ENCODE data around the gene EFHD2.
"Not testable (repeated sequence)": the region's sequence is repeated elsewhere in the genome, so short reads cannot be mapped to it uniquely, and the experiment has no call there.

The EFHD2 gene

DNA sequence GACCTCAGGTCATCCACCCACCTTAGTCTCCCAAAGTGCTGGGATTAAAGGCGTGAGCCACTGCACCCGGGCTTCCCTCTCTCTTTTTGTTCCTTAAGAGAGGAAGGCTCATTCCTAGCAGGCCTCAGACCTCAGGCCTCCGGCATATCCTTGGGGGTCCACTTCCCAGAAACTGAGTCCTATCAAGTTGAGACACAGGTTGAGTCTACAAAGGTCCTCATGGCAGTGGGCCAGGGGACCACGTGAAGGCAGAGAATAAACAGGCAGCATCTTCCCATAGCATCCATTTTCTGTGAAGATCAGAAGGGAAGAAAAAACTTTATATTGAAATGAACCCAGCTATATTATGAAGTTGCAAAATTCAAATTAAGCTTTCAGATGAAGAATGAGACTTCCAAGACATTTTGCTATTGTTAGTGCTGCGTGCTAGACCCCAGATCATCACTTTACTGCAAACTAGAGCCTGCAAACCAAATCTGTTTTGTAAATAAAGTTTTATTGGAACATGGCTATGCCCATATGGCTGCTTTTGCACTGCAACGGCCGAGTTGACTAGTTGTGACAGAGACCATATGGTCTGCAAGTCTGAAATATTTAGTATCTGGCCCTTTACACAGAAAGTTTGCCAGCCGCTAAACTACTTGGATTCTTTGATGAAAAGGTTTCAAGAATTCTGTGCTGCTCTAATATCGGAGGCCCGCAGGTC lies 43.3 kb downstream of the EFHD2 start:
- no peak for DNase-seq (ENCODE audit: low spot score)

DNA sequence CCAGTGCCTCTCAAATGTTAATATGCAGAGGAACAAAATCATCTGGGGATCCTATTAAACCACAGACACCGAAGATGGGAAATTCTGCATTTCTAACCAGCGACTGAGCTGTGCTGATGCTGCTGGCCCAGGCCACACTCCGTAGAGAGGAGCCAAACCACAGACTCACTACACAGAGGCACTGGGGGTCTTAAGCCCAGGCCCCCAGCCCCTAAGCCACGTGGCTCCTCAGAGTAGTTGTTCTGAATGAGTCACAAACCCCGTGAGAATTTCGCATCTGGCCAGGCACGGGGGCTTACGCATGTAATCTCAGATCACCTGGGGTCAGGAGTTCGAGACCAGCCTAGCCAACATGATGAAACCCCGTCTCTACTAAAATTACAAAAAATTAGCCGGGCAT lies 44.0 kb downstream of the EFHD2 start:
- DNase-seq (ENCODE audit: low spot score) = no peak

DNA sequence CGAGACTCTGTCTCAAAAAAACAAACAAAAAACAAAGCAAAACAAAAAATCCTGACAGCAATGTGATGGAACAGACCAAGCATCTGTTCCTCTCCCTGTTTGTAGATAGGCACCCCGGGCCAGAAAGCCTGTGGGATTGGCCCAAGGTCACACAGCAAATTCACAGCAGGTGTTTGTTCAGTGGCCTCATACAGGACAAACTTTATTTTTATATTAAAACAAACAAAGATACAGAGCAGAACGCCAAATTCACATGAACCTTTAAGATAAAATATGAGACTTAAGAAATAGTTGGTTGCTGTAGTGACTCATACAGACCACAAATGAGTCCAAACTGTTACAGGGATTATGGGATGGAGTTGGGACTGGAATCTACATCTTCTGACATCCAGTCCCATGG lies 44.6 kb downstream of the EFHD2 start:
- DNase-seq (ENCODE audit: low spot score) = no peak

DNA sequence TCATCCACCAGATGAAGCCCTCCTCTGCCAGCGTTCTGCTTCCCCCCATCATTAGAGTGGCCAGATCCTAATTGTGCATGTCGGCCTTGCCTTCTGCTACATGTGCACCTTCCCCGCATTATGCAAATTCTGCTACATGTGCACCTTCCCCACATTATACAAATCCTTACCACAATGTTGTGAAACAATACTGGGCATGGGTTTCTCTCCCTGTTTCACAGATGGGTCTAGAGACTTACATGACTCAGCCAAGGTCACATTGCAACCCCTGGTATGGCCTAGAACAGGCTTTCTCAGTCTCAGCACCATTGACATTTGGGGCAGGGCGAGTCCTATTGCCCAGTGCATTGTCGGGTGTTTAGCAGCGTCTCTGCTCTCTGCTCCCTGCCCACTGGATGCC lies 45.8 kb downstream of the EFHD2 start:
- no peak for DNase-seq (ENCODE audit: low spot score)

- no peak for DNase-seq (ENCODE audit: low spot score)
Observed at GRCh38 chr1:15456313-15456954, 46.7 kb downstream of the EFHD2 start, which contains the start of gene CELA2A. TSS of gene CELA2A (plus strand) at chr1:15456732. CDS start at chr1:15456754, 22 bp downstream.

DNA sequence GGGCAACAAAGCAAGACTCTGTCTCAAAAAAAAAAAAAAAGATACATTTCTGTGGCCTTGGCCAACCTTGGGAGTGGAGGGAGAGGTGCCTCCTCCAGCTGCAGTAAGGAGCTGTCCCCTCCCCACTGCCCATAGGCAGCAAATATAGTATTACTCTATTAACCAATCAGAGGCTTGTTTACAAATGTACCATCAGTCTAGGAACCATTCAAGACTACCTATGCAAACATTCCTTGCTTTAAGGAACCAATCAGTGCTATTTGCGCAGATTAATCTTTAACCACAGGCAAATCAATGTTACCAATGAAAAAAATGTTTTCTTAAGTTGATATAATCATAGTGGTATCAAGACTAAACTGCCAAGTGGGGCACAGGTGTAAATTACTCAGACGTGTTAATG lies 47.9 kb downstream of the EFHD2 start:
- DNase-seq (ENCODE audit: low spot score) = no peak

DNA sequence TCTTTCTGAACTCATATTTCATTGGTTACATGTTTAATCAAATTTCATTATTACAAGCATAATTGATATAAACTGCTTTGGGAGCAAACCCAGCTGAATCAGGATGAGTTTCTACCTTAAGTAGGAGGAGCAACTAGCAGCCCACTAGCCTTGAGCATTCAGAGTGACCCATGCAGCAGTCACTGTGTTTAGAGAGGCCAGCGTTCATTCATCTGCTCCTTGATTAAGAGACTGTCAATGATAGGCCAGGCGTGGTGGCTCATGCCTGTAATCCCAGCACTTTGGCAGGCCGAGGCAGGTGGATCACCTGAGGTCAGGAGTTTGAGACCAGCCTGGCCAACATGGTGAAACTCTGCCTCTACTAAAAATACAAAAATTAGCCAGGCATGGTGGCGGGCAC lies 48.7 kb downstream of the EFHD2 start:
- not testable (repeated sequence) for DNase-seq (ENCODE audit: low spot score)

- DNase-seq (ENCODE audit: low spot score) = no peak
Observed at GRCh38 chr1:15459771-15460707, 50.4 kb downstream of the EFHD2 start.

- no peak for DNase-seq (ENCODE audit: low spot score)
Observed at GRCh38 chr1:15460708-15461095, 51.0 kb downstream of the EFHD2 start.

DNA sequence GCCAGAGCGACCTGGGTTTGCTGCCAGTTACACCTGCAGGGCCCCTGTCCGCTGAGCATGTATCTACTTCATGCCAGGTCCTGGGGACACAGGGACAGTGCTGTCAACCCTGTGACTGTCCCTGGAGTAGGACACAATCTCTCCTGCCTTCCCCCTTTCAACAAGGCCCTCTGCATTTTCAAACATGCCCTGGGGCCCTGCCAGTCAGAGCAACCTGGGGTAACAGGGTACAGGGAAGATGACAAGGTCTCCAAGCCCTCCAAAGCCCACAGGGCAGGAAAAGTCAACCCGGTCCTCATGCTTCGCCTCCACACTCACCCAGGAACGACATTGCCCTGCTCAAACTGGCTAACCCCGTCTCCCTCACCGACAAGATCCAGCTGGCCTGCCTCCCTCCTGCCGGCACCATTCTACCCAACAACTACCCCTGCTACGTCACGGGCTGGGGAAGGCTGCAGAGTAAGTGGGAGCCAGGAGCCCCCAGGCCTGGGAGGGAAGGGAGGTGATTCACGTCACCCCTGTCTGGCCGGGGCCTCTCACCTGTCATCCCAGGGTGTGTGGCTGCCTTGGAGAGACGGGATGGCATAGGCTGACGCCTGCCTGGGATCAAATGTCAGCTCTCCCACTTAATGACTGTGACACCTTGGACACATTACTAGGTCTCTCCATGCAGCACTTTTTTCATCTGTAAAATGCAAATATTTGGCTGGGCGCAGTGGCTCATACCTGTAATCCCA lies 53.5 kb downstream of the EFHD2 start:
- not testable (repeated sequence) for DNase-seq (ENCODE audit: low spot score)

GRCh38 chr1:15463926-15464322 lies 54.2 kb downstream of the EFHD2 start:
- DNase-seq (ENCODE audit: low spot score) = not testable (repeated sequence)

DNA sequence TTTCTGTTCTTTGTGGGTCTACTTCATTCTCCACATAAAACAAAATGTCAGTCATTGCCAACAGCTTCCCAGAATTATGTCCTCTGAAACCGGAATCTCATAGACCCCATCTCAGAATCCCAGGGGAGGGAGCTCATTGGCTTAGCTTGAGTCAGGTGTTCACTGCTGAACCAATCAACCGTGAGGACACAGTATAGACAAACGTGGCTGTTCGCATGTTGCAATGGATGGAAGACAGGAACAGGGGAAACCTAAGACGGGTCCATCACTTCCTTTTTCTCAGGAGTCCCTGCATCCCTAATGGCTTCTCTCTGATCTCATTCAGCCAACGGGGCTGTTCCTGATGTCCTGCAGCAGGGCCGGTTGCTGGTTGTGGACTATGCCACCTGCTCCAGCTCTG lies 56.0 kb downstream of the EFHD2 start:
- DNase-seq (ENCODE audit: low spot score) = no peak

DNA sequence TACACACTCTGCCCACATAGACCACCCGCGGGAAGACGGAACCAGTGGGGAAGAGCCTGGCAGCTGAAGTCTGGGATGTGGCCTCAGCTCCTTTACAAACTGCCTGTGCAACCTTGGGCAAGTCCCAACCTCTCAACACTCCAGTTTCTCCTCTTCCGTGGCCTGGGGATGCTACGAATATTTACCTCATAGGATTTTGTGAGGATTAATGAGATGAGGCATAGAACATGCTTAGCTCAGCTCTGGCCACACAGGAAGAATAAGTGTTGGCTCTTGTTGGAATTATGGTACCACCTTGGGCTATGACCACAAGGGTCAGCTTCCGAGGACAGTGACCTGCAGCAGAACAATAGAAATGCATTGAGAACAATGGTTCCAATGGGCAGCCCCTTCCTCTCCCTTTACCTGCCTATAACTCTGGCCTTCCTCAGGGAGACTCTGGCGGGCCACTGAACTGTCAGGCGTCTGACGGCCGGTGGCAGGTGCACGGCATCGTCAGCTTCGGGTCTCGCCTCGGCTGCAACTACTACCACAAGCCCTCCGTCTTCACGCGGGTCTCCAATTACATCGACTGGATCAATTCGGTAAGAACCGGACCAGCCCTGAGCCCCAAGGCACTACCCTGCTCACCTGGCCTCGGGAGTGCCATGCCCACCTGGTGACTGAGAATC lies 57.4 kb downstream of the EFHD2 start:
- DNase-seq (ENCODE audit: low spot score) = not testable (repeated sequence)

DNA sequence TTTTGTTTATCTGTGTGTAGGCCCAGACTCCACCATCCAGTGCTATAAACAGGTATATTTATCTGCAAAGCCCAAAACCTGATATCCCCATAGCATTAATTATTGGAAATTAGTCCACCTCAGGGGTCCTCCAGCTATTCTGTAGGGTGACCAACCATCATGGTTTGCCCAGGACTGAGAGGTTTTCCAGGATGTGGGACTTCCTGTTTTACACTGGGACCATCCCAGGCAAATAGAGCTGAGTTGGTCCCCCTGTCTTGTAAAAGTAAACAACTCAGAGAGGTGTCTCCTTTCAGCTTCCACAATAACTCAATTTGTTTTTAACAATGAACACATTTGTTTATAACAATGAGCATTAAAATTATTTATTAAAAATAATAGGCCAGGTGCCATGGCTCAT lies 58.5 kb downstream of the EFHD2 start:
- no peak for DNase-seq (ENCODE audit: low spot score)

GRCh38 chr1:15469361-15469760 lies 59.7 kb downstream of the EFHD2 start:
- no peak for DNase-seq (ENCODE audit: low spot score)

GRCh38 chr1:15469821-15470448 lies 60.2 kb downstream of the EFHD2 start:
- DNase-seq (ENCODE audit: low spot score) = not testable (repeated sequence)

DNA sequence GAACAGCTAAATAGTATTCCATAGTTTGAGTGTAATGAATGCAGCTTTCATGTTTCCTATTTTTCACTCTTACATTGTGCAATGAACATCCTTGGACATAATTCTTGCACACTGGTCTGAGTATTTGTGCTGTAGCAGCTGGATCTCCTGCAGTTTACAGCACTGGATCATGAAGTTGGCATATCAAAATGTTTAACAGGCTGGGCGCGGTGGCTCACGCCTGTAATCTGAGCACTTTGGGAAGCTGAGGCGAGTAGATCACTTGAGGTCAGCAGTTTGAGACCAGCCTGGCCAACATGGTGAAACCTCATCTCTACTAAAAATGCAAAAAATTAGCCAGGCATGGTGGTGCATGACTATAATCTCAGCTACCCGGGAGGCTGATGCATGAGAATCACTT lies 61.4 kb downstream of the EFHD2 start:
- not testable (repeated sequence) for DNase-seq (ENCODE audit: low spot score)

GRCh38 chr1:15471723-15472122 lies 62.0 kb downstream of the EFHD2 start:
- not testable (repeated sequence) for DNase-seq (ENCODE audit: low spot score)

DNA sequence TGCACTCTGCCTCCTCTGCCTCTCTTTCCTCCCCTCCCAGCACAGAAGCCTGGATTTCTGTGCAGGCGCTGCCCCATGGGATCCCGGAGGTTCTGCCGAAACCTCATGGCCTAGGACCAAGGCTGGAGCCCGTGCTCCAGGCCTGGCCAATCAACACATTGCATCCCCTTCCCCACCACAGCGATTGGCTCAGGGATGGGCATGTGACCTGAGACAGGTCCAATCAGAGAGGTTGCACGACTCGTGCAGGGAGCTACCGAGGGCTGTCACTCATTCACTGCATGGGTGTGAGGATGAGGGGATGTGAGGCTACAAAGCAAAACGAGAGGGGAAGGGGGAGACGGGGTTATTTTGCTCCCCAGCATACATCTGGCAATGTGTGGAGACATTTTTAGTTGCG lies 62.9 kb downstream of the EFHD2 start:
- no peak for DNase-seq (ENCODE audit: low spot score)

GRCh38 chr1:15475752-15476314 lies 66.1 kb downstream of the EFHD2 start, which contains the start of gene CELA2B:
TSS of gene CELA2B (plus strand) at chr1:15476104. CDS start at chr1:15476126, 22 bp downstream.
- no peak for DNase-seq (ENCODE audit: low spot score)
